CD8-positive, alpha-beta memory T cell (primary cell): ENCODE data around the gene TMEM60. TPM values are rescaled to one million over a fixed set of nuclear protein-coding genes. Genes with fewer than 3 reads are reported as not detected.
A peak's percentile ranks its signal among the peaks of the same experiment; 100 is the strongest.

Experiments used
- CTCF ChIA-PET: fragments of 350-600 bp; sonication (Branson Sonifier 250); formaldehyde crosslinking; loops from one replicate; lab custom pipeline; 2021; ENCODE audit warnings: antibody characterized with exemption; lab: Charles Lee
- POLR2A ChIA-PET: fragments of 350-600 bp; sonication (Branson Sonifier 250); formaldehyde crosslinking; loops from one replicate; lab custom pipeline; 2021; ENCODE audit warnings: antibody characterized with exemption; lab: Charles Lee
- DNase-seq, 5 donors: peaks; one replicate each; pipeline versions ENCODE4 v3.0.0 to v3.0.0-alpha.2; 2020 to 2022; ENCODE audit warnings: mixed read lengths in 1 of 5
- H3K27ac ChIP-seq: one replicate; pipeline ENCODE4 v1.7.0; 2013; ENCODE audit warnings: low read depth, mild to moderate bottlenecking, low read length, moderate library complexity
- H3K27me3 ChIP-seq: 2 replicates; pipeline ENCODE4 v1.7.0; 2013; ENCODE audit warnings: low read length, mild to moderate bottlenecking; ENCODE audit not compliant: insufficient read depth, poor library complexity, severe bottlenecking
- H3K36me3 ChIP-seq: 2 replicates; pipeline ENCODE4 v1.7.0; 2013; ENCODE audit warnings: mild to moderate bottlenecking, low read length, moderate library complexity; ENCODE audit not compliant: insufficient read depth
- H3K4me1 ChIP-seq: 2 replicates; pipeline ENCODE4 v1.7.0; 2013; ENCODE audit warnings: mild to moderate bottlenecking, low read length, moderate library complexity; ENCODE audit not compliant: insufficient read depth
- H3K4me3 ChIP-seq: 2 replicates; pipeline ENCODE4 v1.7.0; 2013; ENCODE audit warnings: mild to moderate bottlenecking, low read length
- H3K9me3 ChIP-seq: 2 replicates; pipeline ENCODE4 v1.7.0; 2013; ENCODE audit warnings: mild to moderate bottlenecking, low read length
- H3K27ac Mint-ChIP-seq, 8 donors: one replicate each; pipeline ENCODE4 v1.8.0; 2020 to 2021; ENCODE audit warnings: mixed read lengths in 8 of 8, mild to moderate bottlenecking in 6 of 8, inconsistent platforms in 3 of 8, moderate library complexity in 3 of 8
- H3K27me3 Mint-ChIP-seq, 2 donors: one replicate each; pipeline ENCODE4 v1.8.0; 2020 to 2021; ENCODE audit warnings: mixed read lengths in 2 of 2, mild to moderate bottlenecking in 1 of 2, moderate library complexity in 1 of 2
- H3K36me3 Mint-ChIP-seq, 3 donors: one replicate each; pipeline ENCODE4 v1.8.0; 2020 to 2021; ENCODE audit warnings: mixed read lengths in 3 of 3, inconsistent platforms in 1 of 3, mild to moderate bottlenecking in 1 of 3
- H3K4me1 Mint-ChIP-seq, 3 donors: one replicate each; pipeline ENCODE4 v1.8.0; 2020 to 2021; ENCODE audit warnings: mixed read lengths in 3 of 3, inconsistent platforms in 1 of 3, mild to moderate bottlenecking in 1 of 3
- H3K4me3 Mint-ChIP-seq, 7 donors: one replicate each; pipeline ENCODE4 v1.8.0; 2020 to 2021; ENCODE audit warnings: mixed read lengths in 7 of 7, mild to moderate bottlenecking in 6 of 7, moderate library complexity in 4 of 7, inconsistent platforms in 2 of 7
- H3K9me3 Mint-ChIP-seq, 5 donors: one replicate each; pipeline ENCODE4 v1.8.0; 2020 to 2022; ENCODE audit warnings: mixed read lengths in 5 of 5, mild to moderate bottlenecking in 3 of 5, moderate library complexity in 2 of 5, inconsistent platforms in 1 of 5
- polyA plus RNA-seq: library from polyadenylated mRNA; unstranded; fragments of 300-500 nt; fragmentation: Illumina TruSeq; gene quantifications from one replicate; pipeline ENCODE4 v1.2.3, GENCODE V29; 2021
- total RNA-seq, 2 experiments: library from RNA; stranded (reverse); gene quantifications; one replicate each; pipeline ENCODE4 v1.2.3, GENCODE V29; 2021

TMEM60 gene
- total and polyA plus RNA-seq, 3 experiments from 2014 or later = 7.6 to 24.2 (median 8.9) TPM

GRCh38 chr7:77796960-77797359 lies 1.3 kb downstream of the TMEM60 start:
- ChIA-PET CTCF (no interaction called here), POLR2A (no interaction called here)
- Histone ChIP-seq H3K27me3 (no peaks in the 10 kb centered on the region), H3K36me3 (no peaks in the 10 kb centered on the region), H3K4me3 (peak overlapping the region; percentile 91), H3K9me3 (no peaks in the 10 kb centered on the region), H3K27ac (peak overlapping the region; percentile 82), H3K4me1 (peaks cover 36% of the 10 kb centered on the region)
- Mint-ChIP-seq H3K9me3 (no peaks in the 10 kb centered on the region), H3K27ac (peak overlapping the region in 4 of 8 donors; percentile 70 to 97 (median 90)), H3K4me1 (peaks cover 59 to 78% (median 75%) of the 10 kb centered on the region in 3 donors), H3K27me3 (no peaks in the 10 kb centered on the region), H3K4me3 (peak overlapping the region; percentile 91 to 99 (median 96)), H3K36me3 (peaks cover 0 to 28% (median 4%) of the 10 kb centered on the region in 3 donors)
- no peak for DNase-seq

DNA sequence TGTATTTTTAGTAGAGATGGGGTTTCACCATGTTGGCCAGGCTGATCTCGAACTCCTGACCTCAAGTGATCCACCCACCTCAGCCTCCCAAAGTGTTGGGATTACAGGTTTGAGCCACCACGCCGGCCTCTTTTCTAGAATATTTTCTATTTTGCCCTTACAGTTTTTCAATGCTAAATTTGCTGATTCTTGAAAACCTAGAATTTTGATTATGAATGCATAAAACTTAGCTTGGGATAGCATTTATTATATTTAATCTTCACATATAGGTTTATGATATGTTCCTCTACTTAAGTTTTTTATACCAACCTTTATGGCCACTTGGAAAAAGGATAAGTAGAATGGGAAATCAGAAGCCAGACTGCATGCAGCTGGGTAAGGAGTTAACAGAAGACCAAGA lies 2.1 kb downstream of the TMEM60 start:
- no peaks in the 10 kb centered on the region for H3K27me3 Mint-ChIP-seq

GRCh38 chr7:77794000-77794399 lies 4.2 kb downstream of the TMEM60 start:
- no peak overlapping the region for H3K27ac ChIP-seq
- Mint-ChIP-seq H3K9me3 (no peaks in the 10 kb centered on the region), H3K27ac (peak overlapping the region in 3 of 8 donors; percentile 13 to 50 (median 44)), H3K4me1 (peaks cover 40 to 53% (median 51%) of the 10 kb centered on the region in 3 donors), H3K27me3 (no peaks in the 10 kb centered on the region), H3K4me3 (peak overlapping the region in 1 of 7 donors; percentile 40), H3K36me3 (peaks cover 0 to 28% (median 4%) of the 10 kb centered on the region in 3 donors)
- H3K4me3 ChIP-seq = no peak overlapping the region
- no peaks in the 10 kb centered on the region for H3K36me3 ChIP-seq
- DNase-seq = no peak
- peaks cover 16% of the 10 kb centered on the region for H3K4me1 ChIP-seq
- no peaks in the 10 kb centered on the region for H3K9me3 ChIP-seq
- CTCF ChIA-PET = no interaction called here
- POLR2A ChIA-PET = no interaction called here
- no peaks in the 10 kb centered on the region for H3K27me3 ChIP-seq

More for the DNA sequence above, 2.1 kb downstream of the TMEM60 start:
- Histone ChIP-seq H3K27me3 (no peaks in the 10 kb centered on the region), H3K4me1 (peaks cover 31% of the 10 kb centered on the region), H3K27ac (no peak overlapping the region), H3K36me3 (no peaks in the 10 kb centered on the region), H3K4me3 (no peak overlapping the region), H3K9me3 (no peaks in the 10 kb centered on the region)
- H3K4me3 Mint-ChIP-seq = peak overlapping the region in 6 of 7 donors; percentile 4 to 99 (median 91)
- ChIA-PET CTCF (interaction anchor here (1.0 kb wide), 1 partner anchor 144 kb away, joined by 4 read pairs; no protein-coding TSS in a partner anchor), POLR2A (no interaction called here)
- H3K9me3 Mint-ChIP-seq = no peaks in the 10 kb centered on the region
- peaks cover 55 to 71% (median 68%) of the 10 kb centered on the region in 3 donors for H3K4me1 Mint-ChIP-seq
- H3K27ac Mint-ChIP-seq = peak overlapping the region in 4 of 8 donors; percentile 7 to 47 (median 34)
- no peak for DNase-seq
- H3K36me3 Mint-ChIP-seq = peaks cover 0 to 29% (median 4%) of the 10 kb centered on the region in 3 donors

DNA sequence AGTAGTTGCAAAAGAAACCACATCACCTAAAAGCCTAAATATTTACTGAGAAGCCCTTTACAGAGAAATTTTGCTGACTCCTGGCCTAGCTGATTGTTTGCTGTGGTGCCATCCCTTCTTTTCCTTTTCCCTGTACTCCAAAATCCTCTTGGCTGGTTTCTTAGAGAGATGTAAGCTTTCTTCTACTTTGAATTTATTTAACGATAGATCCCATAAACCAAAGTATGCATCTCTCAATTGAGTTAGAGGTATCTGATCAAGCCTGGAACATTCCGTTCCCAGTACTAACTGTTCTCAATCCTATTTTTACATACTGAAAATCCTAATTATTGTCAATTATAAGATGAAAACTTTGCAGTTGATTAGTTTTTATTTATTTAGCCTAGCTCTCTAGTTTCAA lies 6.3 kb downstream of the TMEM60 start:
- Mint-ChIP-seq H3K9me3 (no peaks in the 10 kb centered on the region), H3K27ac (peak overlapping the region in 2 of 8 donors; percentile 31 to 44), H3K36me3 (peaks cover 0 to 13% (median 4%) of the 10 kb centered on the region in 3 donors), H3K4me3 (no peak overlapping the region), H3K27me3 (no peaks in the 10 kb centered on the region), H3K4me1 (peaks cover 25 to 36% (median 35%) of the 10 kb centered on the region in 3 donors)
- DNase-seq = no peak
- Histone ChIP-seq H3K36me3 (no peaks in the 10 kb centered on the region), H3K27me3 (no peaks in the 10 kb centered on the region), H3K9me3 (no peaks in the 10 kb centered on the region), H3K4me3 (no peak overlapping the region), H3K27ac (no peak overlapping the region), H3K4me1 (peaks cover 10% of the 10 kb centered on the region)
- ChIA-PET POLR2A (no interaction called here), CTCF (no interaction called here)

GRCh38 chr7:77791336-77791735 lies 6.9 kb downstream of the TMEM60 start:
- Mint-ChIP-seq H3K9me3 (no peaks in the 10 kb centered on the region), H3K27me3 (no peaks in the 10 kb centered on the region), H3K4me3 (no peak overlapping the region), H3K36me3 (peaks cover 0 to 13% (median 4%) of the 10 kb centered on the region in 3 donors), H3K27ac (peak overlapping the region in 1 of 8 donors; percentile 46), H3K4me1 (peaks cover 19 to 30% (median 29%) of the 10 kb centered on the region in 3 donors)
- ChIA-PET CTCF (no interaction called here), POLR2A (no interaction called here)
- no peaks in the 10 kb centered on the region for H3K36me3 ChIP-seq
- no peak overlapping the region for H3K4me3 ChIP-seq
- no peak for DNase-seq
- H3K27ac ChIP-seq = no peak overlapping the region
- no peaks in the 10 kb centered on the region for H3K9me3 ChIP-seq
- H3K27me3 ChIP-seq = no peaks in the 10 kb centered on the region
- H3K4me1 ChIP-seq = peaks cover 3% of the 10 kb centered on the region

GRCh38 chr7:77788327-77788902 lies 9.8 kb downstream of the TMEM60 start:
- POLR2A ChIA-PET = no interaction called here
- no peak for DNase-seq
- H3K4me1 ChIP-seq = no peaks in the 10 kb centered on the region
- CTCF ChIA-PET = no interaction called here
- no peaks in the 10 kb centered on the region for H3K9me3 ChIP-seq
- H3K36me3 ChIP-seq = no peaks in the 10 kb centered on the region
- H3K27ac ChIP-seq = no peak overlapping the region
- no peaks in the 10 kb centered on the region for H3K27me3 Mint-ChIP-seq
- H3K4me1 Mint-ChIP-seq = peaks cover 3 to 16% (median 5%) of the 10 kb centered on the region in 3 donors
- H3K9me3 Mint-ChIP-seq = no peaks in the 10 kb centered on the region
- no peaks in the 10 kb centered on the region for H3K27me3 ChIP-seq
- peak overlapping the region in 4 of 8 donors; percentile 3 to 86 (median 27) for H3K27ac Mint-ChIP-seq
- H3K36me3 Mint-ChIP-seq = peaks cover 0 to 18% (median 16%) of the 10 kb centered on the region in 3 donors
- H3K4me3 ChIP-seq = no peak overlapping the region
- no peak overlapping the region for H3K4me3 Mint-ChIP-seq

- Mint-ChIP-seq H3K27me3 (no peaks in the 10 kb centered on the region), H3K27ac (peak overlapping the region in 2 of 8 donors; percentile 12 to 50), H3K4me3 (no peak overlapping the region), H3K4me1 (peaks cover 0 to 12% (median 3%) of the 10 kb centered on the region in 3 donors), H3K9me3 (no peaks in the 10 kb centered on the region), H3K36me3 (peaks cover 0 to 29% (median 24%) of the 10 kb centered on the region in 3 donors)
- DNase-seq = no peak
- H3K4me3 ChIP-seq = no peak overlapping the region
- no peaks in the 10 kb centered on the region for H3K36me3 ChIP-seq
- H3K9me3 ChIP-seq = no peaks in the 10 kb centered on the region
- CTCF ChIA-PET = no interaction called here
- H3K27ac ChIP-seq = no peak overlapping the region
- POLR2A ChIA-PET = no interaction called here
- no peaks in the 10 kb centered on the region for H3K4me1 ChIP-seq
- H3K27me3 ChIP-seq = no peaks in the 10 kb centered on the region
These were observed 11.5 kb downstream of the TMEM60 start for GRCh38 chr7:77786741-77787140.

DNA sequence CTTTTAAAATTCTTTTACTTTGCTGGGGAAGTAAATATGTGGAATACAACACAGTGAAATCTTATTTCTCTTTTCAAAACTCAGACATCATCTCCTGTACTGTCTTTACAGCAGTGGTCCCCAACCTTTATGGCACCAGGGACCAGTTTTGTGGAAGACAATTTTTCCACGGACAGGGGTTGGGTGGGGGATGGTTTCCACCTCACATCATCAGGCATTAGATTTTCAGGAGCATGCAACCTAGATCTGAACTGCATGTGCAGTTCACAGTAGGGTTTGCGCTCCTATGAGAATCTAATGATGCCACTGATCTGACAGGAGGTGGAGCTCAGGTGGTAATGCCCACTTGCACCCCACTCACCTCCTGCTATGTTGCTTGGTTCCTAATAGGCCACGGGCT lies 12.2 kb downstream of the TMEM60 start:
- H3K27me3 Mint-ChIP-seq = no peaks in the 10 kb centered on the region
- Histone ChIP-seq H3K27me3 (no peaks in the 10 kb centered on the region), H3K9me3 (no peaks in the 10 kb centered on the region), H3K4me1 (no peaks in the 10 kb centered on the region), H3K4me3 (no peak overlapping the region), H3K36me3 (peaks cover 2% of the 10 kb centered on the region), H3K27ac (no peak overlapping the region)
- DNase-seq = no peak
- H3K4me3 Mint-ChIP-seq = no peak overlapping the region
- H3K36me3 Mint-ChIP-seq = peaks cover 0 to 32% (median 24%) of the 10 kb centered on the region in 3 donors
- peaks cover 1 to 12% (median 2%) of the 10 kb centered on the region in 3 donors for H3K4me1 Mint-ChIP-seq
- peak overlapping the region in 3 of 8 donors; percentile 26 to 65 (median 31) for H3K27ac Mint-ChIP-seq
- no peaks in the 10 kb centered on the region for H3K9me3 Mint-ChIP-seq
- POLR2A ChIA-PET = no interaction called here
- CTCF ChIA-PET = no interaction called here
